IMR-90 (cell line): Measurements from ENCODE around the gene COLEC12. TPM values are rescaled to one million over a fixed set of nuclear protein-coding genes. Genes with fewer than 3 reads are reported as not detected.

Experiments used
- ATAC-seq: fragments of 200-7000 bp; cut with Tn5 transposase; 2 replicates; pipeline ENCODE4 v1.9.1; 2020; ENCODE audit warnings: low read depth, mild to moderate bottlenecking, moderate library complexity
- BruUV-seq: library from RNA; stranded (reverse); fragments of 400-500 nt; replicated peaks from 2 replicates; lab custom pipeline; 2021; lab: Mats Ljungman, UMichigan
- CTCF ChIA-PET: fragments of 300-600 bp; formaldehyde crosslinking; extraction: SDS; loops from one replicate; lab custom pipeline; 2021; ENCODE audit warnings: antibody characterized with exemption; lab: Yijun Ruan, JAX
- POLR2A ChIA-PET: fragments of 300-600 bp; sonication (Branson Sonifier 250); formaldehyde crosslinking; loops from one replicate; lab custom pipeline; 2022; ENCODE audit warnings: antibody characterized with exemption; ENCODE audit not compliant: unreplicated experiment; lab: Charles Lee
- DNase-seq: peaks from one replicate; pipeline ENCODE4 v3.0.0; 2013
- H2AFZ ChIP-seq: replicated peaks from 2 replicates; pipeline ENCODE3; 2013; ENCODE audit warnings: low read length, mild to moderate bottlenecking; ENCODE audit not compliant: poor library complexity
- H2AK5ac ChIP-seq: 2 replicates; pipeline ENCODE4 v1.6.1; 2013; ENCODE audit warnings: low read depth, low read length, inconsistent platforms
- H2AK9ac ChIP-seq: replicated peaks from 2 replicates; pipeline ENCODE3; 2013; ENCODE audit warnings: mild to moderate bottlenecking, low read depth, low read length, moderate library complexity; ENCODE audit not compliant: poor library complexity
- H2BK120ac ChIP-seq: 2 replicates; pipeline ENCODE4 v1.6.1; 2013; ENCODE audit warnings: low read depth, low read length, inconsistent platforms
- H2BK15ac ChIP-seq: 3 replicates; pipeline ENCODE4 v1.6.1; 2013; ENCODE audit warnings: low read depth, low read length, inconsistent platforms
- H2BK20ac ChIP-seq: 2 replicates; pipeline ENCODE4 v1.6.1; 2013; ENCODE audit warnings: low read depth, mild to moderate bottlenecking, inconsistent platforms, low read length, moderate library complexity
- H2BK5ac ChIP-seq: 2 replicates; pipeline ENCODE4 v1.6.1; 2013; ENCODE audit warnings: mild to moderate bottlenecking, low read depth, low read length, inconsistent platforms; ENCODE audit not compliant: poor library complexity, severe bottlenecking
- H3K14ac ChIP-seq: replicated peaks from 2 replicates; pipeline ENCODE4 v1.6.1; 2013; ENCODE audit warnings: low read depth, low read length, inconsistent platforms
- H3K18ac ChIP-seq: 2 replicates; pipeline ENCODE4 v1.6.1; 2013; ENCODE audit warnings: low read depth, low read length, control low read depth
- H3K23ac ChIP-seq: 2 replicates; pipeline ENCODE4 v1.6.1; 2013; ENCODE audit warnings: low read depth, low read length, inconsistent platforms
- H3K27ac ChIP-seq: 2 replicates; pipeline ENCODE4 v1.5.1; 2013; ENCODE audit warnings: mild to moderate bottlenecking, control low read depth, low read length; ENCODE audit not compliant: insufficient read depth
- H3K27me3 ChIP-seq: 2 replicates; pipeline ENCODE4 v1.6.1; 2013; ENCODE audit warnings: low read length; ENCODE audit not compliant: control insufficient read depth, insufficient read depth
- H3K36me3 ChIP-seq: 2 replicates; pipeline ENCODE4 v1.6.1; 2013; ENCODE audit warnings: low read length, mixed read lengths; ENCODE audit not compliant: control insufficient read depth, insufficient read depth
- H3K4ac ChIP-seq: 2 replicates; pipeline ENCODE4 v1.6.1; 2013; ENCODE audit warnings: low read depth, low read length, inconsistent platforms
- H3K4me1 ChIP-seq: 2 replicates; pipeline ENCODE4 v1.6.1; 2013; ENCODE audit warnings: low read length, mixed read lengths; ENCODE audit not compliant: control insufficient read depth, insufficient read depth
- H3K4me2 ChIP-seq: 2 replicates; pipeline ENCODE4 v1.6.1; 2013; ENCODE audit warnings: low read depth, mild to moderate bottlenecking, control low read depth, low read length, moderate library complexity
- H3K4me3 ChIP-seq: 2 replicates; pipeline ENCODE4 v1.5.1; 2013; ENCODE audit warnings: low read depth, mild to moderate bottlenecking, control low read depth, low read length, moderate library complexity; ENCODE audit not compliant: insufficient read depth
- H3K56ac ChIP-seq: 2 replicates; pipeline ENCODE4 v1.6.1; 2013; ENCODE audit warnings: low read length, inconsistent platforms; ENCODE audit not compliant: insufficient read depth; ENCODE audit errors: extremely low read depth
- H3K79me1 ChIP-seq, 2 experiments: 2 replicates each; pipeline ENCODE4 v1.6.1; 2013; ENCODE audit warnings: low read length in 2 of 2, inconsistent platforms in 1 of 2, low read depth in 1 of 2
- H3K9ac ChIP-seq: 2 replicates; pipeline ENCODE4 v1.6.1; 2013; ENCODE audit warnings: low read depth, low read length, control low read depth
- H3K9me1 ChIP-seq: 2 replicates; pipeline ENCODE4 v1.6.1; 2013; ENCODE audit warnings: low read length, inconsistent platforms; ENCODE audit not compliant: insufficient read depth
- H3K9me3 ChIP-seq: 2 replicates; pipeline ENCODE4 v1.6.1; 2013; ENCODE audit warnings: low read length; ENCODE audit not compliant: control insufficient read depth, insufficient read depth
- H4K20me1 ChIP-seq: 2 replicates; pipeline ENCODE4 v1.6.1; 2013; ENCODE audit warnings: low read length, inconsistent platforms; ENCODE audit not compliant: insufficient read depth
- H4K5ac ChIP-seq: 2 replicates; pipeline ENCODE4 v1.6.1; 2013; ENCODE audit warnings: mild to moderate bottlenecking, low read depth, low read length, control low read depth
- H4K8ac ChIP-seq, 2 experiments: 2 replicates each; pipeline ENCODE4 v1.6.1; 2013; ENCODE audit warnings: low read depth in 2 of 2, low read length in 2 of 2, control low read depth in 1 of 2, inconsistent platforms in 1 of 2
- H4K91ac ChIP-seq: 2 replicates; pipeline ENCODE4 v1.6.1; 2013; ENCODE audit warnings: low read depth, low read length, inconsistent platforms; ENCODE audit not compliant: insufficient read depth
- CTCF ChIP-seq: conservative IDR thresholded peaks from 2 replicates; pipeline ENCODE4 v1.5.1; 2012; ENCODE audit warnings: mild to moderate bottlenecking, low read depth, low read length, improper control_type of control experiment
- MAFK ChIP-seq: IDR thresholded peaks from 2 replicates; pipeline ENCODE4 v1.6.1; 2012; ENCODE audit warnings: low read depth, low read length, improper control_type of control experiment
- WGBS, 2 experiments: methylation state at CpG; one replicate each; pipeline versions ENCODE4 v1.1.5 to v1.1.7; 2013; ENCODE audit warnings: missing lambda C conversion rate in 2 of 2; ENCODE audit not compliant: insufficient read length in 1 of 2; ENCODE audit errors: extremely low coverage in 2 of 2; 5-methylcytosine and 5-hydroxymethylcytosine counted together
- dilution Hi-C: fragments of 300-500 bp; cut with HindIII; formaldehyde crosslinking; loops from one replicate; pipeline ENCODE4 v1.14.3; 2018; ENCODE audit warnings: low sequenced_read_pairs; ENCODE audit not compliant: unreplicated experiment
- in situ Hi-C: fragments of 300-500 bp; cut with MboI; formaldehyde crosslinking; loops from 3 replicates; pipeline ENCODE4 v1.14.3; 2019; ENCODE audit warnings: low sequenced_read_pairs, inconsistent platforms, mixed read lengths
- intact Hi-C: fragments of 100-400 bp; cut with micrococcal nuclease; formaldehyde crosslinking; loops from 2 replicates; pipeline ENCODE4 v1.10.0; 2022
- polyA plus RNA-seq, 3 experiments: library from polyadenylated mRNA; depleted of rRNA; stranded (reverse); fragments of >200 nt; gene quantifications; 2 replicates each; pipeline ENCODE4 v1.2.3, GENCODE V29; 2012; ENCODE audit warnings: low replicate concordance in 1 of 3
- total RNA-seq: library from RNA; depleted of rRNA; stranded (reverse); fragments of >200 nt; gene quantifications from 2 replicates; pipeline ENCODE4 v1.2.3, GENCODE V29; 2012

Gene COLEC12
- total and polyA plus RNA-seq, 2 of the 4 experiments (the other 2 are of a cell fraction) = 1.0 to 2.3 TPM

GRCh38 chr18:495017-495416 is 5.5 kb downstream of the COLEC12 start:
- Histone ChIP-seq H3K27ac (no peak overlapping the region), H3K18ac (peak overlapping the region; percentile 24; the same call in 1 of the 2 replicates), H3K56ac (no peak overlapping the region), H3K9me3 (no peaks in the 10 kb centered on the region), H3K14ac (no peak overlapping the region), H3K23ac (no peak overlapping the region), H3K4me1 (peaks cover 8% of the 10 kb centered on the region), H2AK5ac (no peak overlapping the region), H2BK5ac (no peak overlapping the region), H2AK9ac (no peak overlapping the region), H4K20me1 (peaks cover 5% of the 10 kb centered on the region; the same call in 1 of the 2 replicates), H3K4me2 (no peak overlapping the region), H3K4ac (0 out of 2 replicates have a peak overlapping the region, but pooled peaks have one; percentile 11), H2BK20ac (no peak overlapping the region), H3K4me3 (no peak overlapping the region), H2AFZ (no peak overlapping the region), H4K8ac (0 out of 4 replicates have a peak overlapping the region, but pooled peaks of 1 of the 2 experiments have one; percentile 29), H3K36me3 (no peaks in the 10 kb centered on the region), H2BK120ac (0 out of 2 replicates have a peak overlapping the region, but pooled peaks have one; percentile 5), H3K9me1 (0 out of 2 replicates have a peak, but pooled peaks cover 3% of the 10 kb centered on the region), H3K79me1 (no peaks in the 10 kb centered on the region), H3K9ac (no peak overlapping the region), H4K5ac (no peak overlapping the region), H4K91ac (no peak overlapping the region), H3K27me3 (peaks cover 12% of the 10 kb centered on the region), H2BK15ac (no peak overlapping the region; the same call in 2 of the 3 replicates)
- dilution Hi-C loops (no loop called here), intact Hi-C loops (loop anchor here (5.0 to 10.0 kb wide), 4 partner anchors 98 to 340 kb away; no protein-coding TSS in a partner anchor), in situ Hi-C loops (no loop called here)
- POLR2A ChIA-PET = no interaction called here
- peak; percentile 32 for DNase-seq
- CTCF ChIA-PET = no interaction called here
- no peak for TF ChIP-seq CTCF
- TF ChIP-seq MAFK = peak; percentile 24; the same call in 1 of the 2 replicates
- ATAC-seq = no peak
- no TSS peak for BruUV-seq
- WGBS, 2 experiments = no CpG with 5 or more reads among the region's 1 CpG
